Activated naive CD8-positive, alpha-beta T cell treated with anti-CD3 and anti-CD28 coated beads for 36 hours (primary cell): Measurements from ENCODE around the gene SMC6. TPM values are rescaled to one million over a fixed set of nuclear protein-coding genes. Genes with fewer than 3 reads are reported as not detected.

ENCODE experiments used
- DNase-seq: peaks from one replicate; pipeline ENCODE4 v3.0.0; 2021
- H3K27ac Mint-ChIP-seq: one replicate; pipeline ENCODE4 v1.8.0; 2022; ENCODE audit warnings: mild to moderate bottlenecking, moderate library complexity, mixed read lengths
- H3K27me3 Mint-ChIP-seq: one replicate; pipeline ENCODE4 v1.8.0; 2022; ENCODE audit warnings: mild to moderate bottlenecking, mixed read lengths
- H3K36me3 Mint-ChIP-seq: one replicate; pipeline ENCODE4 v1.8.0; 2021; ENCODE audit warnings: mild to moderate bottlenecking, mixed read lengths
- H3K4me1 Mint-ChIP-seq: one replicate; pipeline ENCODE4 v1.8.0; 2021; ENCODE audit warnings: mixed read lengths
- H3K4me3 Mint-ChIP-seq: one replicate; pipeline ENCODE4 v1.8.0; 2022; ENCODE audit warnings: mild to moderate bottlenecking, moderate library complexity, mixed read lengths
- H3K9me3 Mint-ChIP-seq: one replicate; pipeline ENCODE4 v1.8.0; 2022; ENCODE audit warnings: mixed read lengths
- total RNA-seq, 2 experiments: library from RNA; stranded (reverse); gene quantifications; one replicate each; pipeline ENCODE4 v1.2.3, GENCODE V29; 2021

The SMC6 gene
- total RNA-seq, 2 experiments from 2014 or later, result 22.5 TPM

- no peak overlapping the region for H3K27ac Mint-ChIP-seq
- H3K4me1 Mint-ChIP-seq, result no peaks in the 10 kb centered on the region
- H3K4me3 Mint-ChIP-seq, result no peak overlapping the region
- H3K27me3 Mint-ChIP-seq, result no peaks in the 10 kb centered on the region
- H3K9me3 Mint-ChIP-seq, result no peaks in the 10 kb centered on the region
- peaks cover 9% of the 10 kb centered on the region for H3K36me3 Mint-ChIP-seq
- no peak for DNase-seq
These were observed 45.1 kb downstream of the SMC6 start for GRCh38 chr2:17708501-17708900.

DNA sequence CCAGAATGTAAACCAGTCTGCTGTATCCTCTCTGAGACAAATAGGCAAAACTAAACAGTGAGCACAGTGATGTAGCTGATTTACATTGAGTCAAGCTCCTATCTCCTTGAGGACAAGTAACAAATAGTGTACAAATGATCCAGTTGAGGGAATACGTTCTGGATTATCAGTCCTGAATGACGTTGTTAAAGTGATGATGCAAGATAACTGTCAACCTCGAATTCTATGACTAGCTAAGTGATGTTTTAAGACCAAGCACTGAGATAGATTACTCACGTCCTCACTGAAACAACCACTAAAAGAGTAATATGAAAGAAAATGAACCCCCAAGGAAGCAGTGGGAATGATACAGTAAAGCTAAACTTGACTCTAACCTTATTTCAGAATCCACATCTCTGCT lies 46.8 kb downstream of the SMC6 start:
- H3K9me3 Mint-ChIP-seq, result no peaks in the 10 kb centered on the region
- DNase-seq, result no peak
- no peaks in the 10 kb centered on the region for H3K4me1 Mint-ChIP-seq
- H3K27me3 Mint-ChIP-seq, result no peaks in the 10 kb centered on the region
- H3K4me3 Mint-ChIP-seq, result no peak overlapping the region
- H3K27ac Mint-ChIP-seq, result no peak overlapping the region
- H3K36me3 Mint-ChIP-seq, result peaks cover 3% of the 10 kb centered on the region

DNA sequence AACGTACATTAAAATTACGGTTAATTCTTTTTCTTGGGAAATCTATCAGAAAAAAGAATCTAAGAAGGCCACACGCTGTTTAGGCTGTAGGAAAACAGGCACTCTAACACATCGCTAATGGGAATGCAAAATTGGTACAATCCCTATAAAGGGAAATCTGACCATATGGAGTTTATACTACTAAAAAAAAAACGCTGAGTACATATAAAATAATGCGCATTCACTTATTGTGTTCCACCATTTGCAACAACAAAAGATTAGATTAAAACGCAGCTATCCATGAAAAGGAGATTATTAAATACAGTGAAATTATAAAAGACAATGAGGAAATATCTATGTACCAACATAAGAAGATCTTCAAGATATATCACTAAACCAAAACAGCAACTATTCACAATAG lies 62.8 kb downstream of the SMC6 start:
- Mint-ChIP-seq H3K4me1 (no peaks in the 10 kb centered on the region), H3K36me3 (peaks cover 46% of the 10 kb centered on the region)

GRCh38 chr2:17689010-17689409 lies 64.6 kb downstream of the SMC6 start:
- Mint-ChIP-seq H3K4me1 (no peaks in the 10 kb centered on the region), H3K4me3 (no peak overlapping the region), H3K27ac (no peak overlapping the region), H3K27me3 (no peaks in the 10 kb centered on the region), H3K36me3 (peaks cover 46% of the 10 kb centered on the region), H3K9me3 (no peaks in the 10 kb centered on the region)
- DNase-seq, result no peak

More for the DNA sequence above, 62.8 kb downstream of the SMC6 start:
- H3K27me3 Mint-ChIP-seq, result no peaks in the 10 kb centered on the region
- H3K4me3 Mint-ChIP-seq, result no peak overlapping the region
- H3K9me3 Mint-ChIP-seq, result no peaks in the 10 kb centered on the region
- DNase-seq, result no peak
- H3K27ac Mint-ChIP-seq, result no peak overlapping the region

DNA sequence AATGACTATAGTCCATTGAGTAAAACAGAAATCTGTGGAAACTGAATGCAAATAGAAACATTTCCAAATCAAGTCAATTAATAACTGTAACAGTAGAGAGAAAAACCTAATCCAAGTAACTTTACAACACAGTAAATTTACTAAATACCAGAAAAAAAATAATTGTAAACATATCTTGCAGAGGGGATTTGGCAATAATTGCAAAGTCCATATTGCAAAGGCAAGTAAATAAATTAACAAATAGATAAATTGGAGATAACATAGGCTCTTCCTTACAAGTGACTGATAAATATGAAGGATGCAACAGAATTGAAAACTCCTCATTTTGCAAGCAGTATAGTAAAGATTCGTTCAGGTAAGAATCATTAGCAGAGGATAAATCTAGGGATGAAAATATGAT lies 65.0 kb downstream of the SMC6 start:
- Mint-ChIP-seq H3K36me3 (peaks cover 42% of the 10 kb centered on the region), H3K27me3 (no peaks in the 10 kb centered on the region), H3K4me3 (no peak overlapping the region), H3K27ac (no peak overlapping the region), H3K9me3 (no peaks in the 10 kb centered on the region), H3K4me1 (no peaks in the 10 kb centered on the region)
- no peak for DNase-seq

GRCh38 chr2:17683981-17684380 lies 69.6 kb downstream of the SMC6 start:
- Mint-ChIP-seq H3K27me3 (no peaks in the 10 kb centered on the region), H3K4me3 (no peak overlapping the region), H3K27ac (no peak overlapping the region), H3K4me1 (no peaks in the 10 kb centered on the region), H3K36me3 (peaks cover 27% of the 10 kb centered on the region), H3K9me3 (no peaks in the 10 kb centered on the region)
- DNase-seq, result no peak

DNA sequence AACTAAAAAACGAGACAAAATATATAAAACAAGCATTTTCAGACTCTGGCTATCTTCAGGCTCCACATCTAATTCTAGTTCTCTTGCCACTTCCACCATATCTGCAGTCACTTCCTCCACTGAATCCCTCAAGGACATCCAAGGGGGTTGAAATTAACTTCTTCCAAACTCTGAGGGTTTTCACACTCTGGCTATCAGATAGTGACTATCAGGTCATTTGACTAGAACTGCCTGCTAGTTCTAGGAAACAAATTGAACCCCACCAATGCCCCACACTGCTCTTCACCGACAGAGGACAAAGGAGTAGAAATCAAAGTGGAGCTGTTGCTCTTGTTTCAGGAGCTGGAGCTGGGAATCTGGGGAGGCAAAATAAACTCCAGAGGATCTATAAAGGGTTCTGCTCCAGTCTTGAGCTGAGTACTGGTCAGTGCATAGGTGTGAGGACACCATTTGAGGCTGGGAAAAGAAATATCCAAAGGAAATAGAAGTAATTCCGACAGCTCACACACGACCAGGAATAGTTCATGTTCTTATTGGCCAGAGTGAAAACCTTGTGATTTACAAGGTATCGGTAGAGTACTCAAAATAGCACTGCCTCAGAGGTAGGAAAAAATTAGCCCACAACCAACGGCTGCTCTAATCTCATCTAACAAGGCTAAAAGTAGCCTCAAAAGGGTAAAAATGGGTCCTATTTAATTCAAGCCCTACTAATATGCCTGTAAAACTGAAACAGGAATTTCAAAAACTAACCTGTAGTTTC lies 71.3 kb downstream of the SMC6 start:
- no peak for DNase-seq
- no peak overlapping the region for H3K4me3 Mint-ChIP-seq
- H3K27me3 Mint-ChIP-seq, result no peaks in the 10 kb centered on the region
- H3K36me3 Mint-ChIP-seq, result peaks cover 30% of the 10 kb centered on the region
- no peaks in the 10 kb centered on the region for H3K9me3 Mint-ChIP-seq
- H3K4me1 Mint-ChIP-seq, result no peaks in the 10 kb centered on the region
- no peak overlapping the region for H3K27ac Mint-ChIP-seq

GRCh38 chr2:17680119-17680518 lies 73.5 kb downstream of the SMC6 start:
- H3K36me3 Mint-ChIP-seq, result peaks cover 31% of the 10 kb centered on the region
- H3K27ac Mint-ChIP-seq, result no peak overlapping the region
- no peak overlapping the region for H3K4me3 Mint-ChIP-seq
- H3K4me1 Mint-ChIP-seq, result no peaks in the 10 kb centered on the region
- DNase-seq, result no peak
- no peaks in the 10 kb centered on the region for H3K27me3 Mint-ChIP-seq
- H3K9me3 Mint-ChIP-seq, result no peaks in the 10 kb centered on the region

- H3K4me3 Mint-ChIP-seq, result no peak overlapping the region
- no peak for DNase-seq
- H3K27ac Mint-ChIP-seq, result no peak overlapping the region
- no peaks in the 10 kb centered on the region for H3K9me3 Mint-ChIP-seq
- no peaks in the 10 kb centered on the region for H3K27me3 Mint-ChIP-seq
- H3K4me1 Mint-ChIP-seq, result no peaks in the 10 kb centered on the region
- peaks cover 22% of the 10 kb centered on the region for H3K36me3 Mint-ChIP-seq
These were observed 78.8 kb downstream of the SMC6 start for GRCh38 chr2:17674817-17675216.

DNA sequence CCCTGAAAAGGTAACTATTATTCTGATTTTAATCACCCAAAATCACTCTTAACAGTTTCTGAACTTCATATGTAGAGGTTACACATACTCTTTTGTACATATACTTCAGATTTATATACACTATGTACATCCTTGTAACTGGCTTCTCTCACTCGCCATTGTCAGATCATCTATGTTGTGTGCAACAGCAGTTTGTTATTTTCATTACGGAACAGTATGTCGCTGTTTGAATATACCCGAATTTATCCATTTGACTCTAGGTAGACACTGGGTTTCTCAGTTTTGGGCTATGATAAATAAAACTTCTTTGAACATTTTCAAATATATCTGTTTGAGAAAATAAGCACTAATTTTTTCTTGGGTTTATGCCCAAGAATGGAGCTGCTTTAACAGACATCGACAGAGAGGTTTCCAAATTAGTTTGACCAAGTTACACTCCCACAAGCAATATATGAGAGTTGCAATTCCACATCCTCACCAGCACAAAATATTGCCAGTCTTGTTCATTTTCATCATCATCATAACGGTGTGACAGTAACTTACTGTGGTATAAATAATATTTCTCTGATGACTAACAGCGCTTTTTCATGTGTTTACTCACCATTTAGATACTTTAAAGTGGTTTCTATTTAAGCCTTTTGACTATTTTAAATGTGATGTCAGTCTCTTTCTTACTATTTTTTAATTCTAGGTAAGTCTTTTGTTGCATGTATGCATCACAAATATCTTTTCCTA lies 80.9 kb downstream of the SMC6 start:
- H3K4me3 Mint-ChIP-seq, result no peak overlapping the region
- no peak overlapping the region for H3K27ac Mint-ChIP-seq
- H3K27me3 Mint-ChIP-seq, result no peaks in the 10 kb centered on the region
- no peaks in the 10 kb centered on the region for H3K9me3 Mint-ChIP-seq
- no peak for DNase-seq
- peaks cover 28% of the 10 kb centered on the region for H3K36me3 Mint-ChIP-seq
- H3K4me1 Mint-ChIP-seq, result no peaks in the 10 kb centered on the region

DNA sequence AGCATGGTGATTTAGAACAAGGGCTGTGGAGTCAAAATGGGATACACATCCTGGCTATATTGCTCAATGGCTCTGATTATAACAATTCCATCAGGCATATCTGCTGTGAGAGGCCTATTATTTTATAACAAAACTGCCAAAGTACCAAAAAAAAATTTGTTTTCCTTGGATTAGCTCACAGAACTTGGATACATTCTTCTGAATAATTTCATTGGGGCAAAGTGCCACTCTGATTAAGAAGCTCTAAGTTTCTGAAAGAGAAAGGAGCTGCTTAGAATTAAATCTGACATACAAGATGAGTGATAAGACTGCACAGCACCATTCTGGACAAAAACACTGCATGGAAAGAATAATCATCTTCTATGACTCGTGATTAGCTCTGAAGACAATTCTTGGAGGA lies 85.7 kb downstream of the SMC6 start:
- H3K4me1 Mint-ChIP-seq, result no peaks in the 10 kb centered on the region
- no peak overlapping the region for H3K4me3 Mint-ChIP-seq
- no peaks in the 10 kb centered on the region for H3K9me3 Mint-ChIP-seq
- DNase-seq, result no peak
- H3K27me3 Mint-ChIP-seq, result no peaks in the 10 kb centered on the region
- H3K36me3 Mint-ChIP-seq, result peaks cover 28% of the 10 kb centered on the region
- H3K27ac Mint-ChIP-seq, result no peak overlapping the region

DNA sequence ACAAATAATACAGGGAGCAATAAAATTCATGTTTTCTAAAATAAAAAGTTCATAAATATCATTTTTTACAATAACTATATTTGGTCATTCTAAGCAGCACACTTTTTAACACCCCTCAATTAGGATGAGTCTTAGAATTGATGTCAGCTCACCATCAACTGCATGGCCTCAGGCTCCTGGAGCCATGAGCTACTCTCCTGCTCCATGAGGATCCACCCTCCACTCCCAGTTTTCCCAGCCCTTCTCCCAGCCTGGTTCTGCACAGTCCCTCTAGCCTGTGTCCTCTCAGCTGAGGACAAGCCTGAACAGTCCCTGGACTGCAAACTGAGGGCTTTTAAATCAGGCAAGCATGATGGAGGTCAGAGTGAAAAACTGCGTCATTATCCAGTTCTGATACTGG lies 89.1 kb downstream of the SMC6 start:
- H3K4me3 Mint-ChIP-seq, result no peak overlapping the region
- no peaks in the 10 kb centered on the region for H3K4me1 Mint-ChIP-seq
- peaks cover 26% of the 10 kb centered on the region for H3K36me3 Mint-ChIP-seq
- no peaks in the 10 kb centered on the region for H3K27me3 Mint-ChIP-seq
- DNase-seq, result no peak
- H3K9me3 Mint-ChIP-seq, result no peaks in the 10 kb centered on the region
- no peak overlapping the region for H3K27ac Mint-ChIP-seq

GRCh38 chr2:17662723-17663122 lies 90.9 kb downstream of the SMC6 start:
- H3K36me3 Mint-ChIP-seq, result peaks cover 12% of the 10 kb centered on the region
- no peak for DNase-seq
- H3K27ac Mint-ChIP-seq, result no peak overlapping the region
- peaks cover 11% of the 10 kb centered on the region for H3K4me1 Mint-ChIP-seq
- H3K4me3 Mint-ChIP-seq, result no peak overlapping the region
- H3K9me3 Mint-ChIP-seq, result no peaks in the 10 kb centered on the region
- no peaks in the 10 kb centered on the region for H3K27me3 Mint-ChIP-seq

DNA sequence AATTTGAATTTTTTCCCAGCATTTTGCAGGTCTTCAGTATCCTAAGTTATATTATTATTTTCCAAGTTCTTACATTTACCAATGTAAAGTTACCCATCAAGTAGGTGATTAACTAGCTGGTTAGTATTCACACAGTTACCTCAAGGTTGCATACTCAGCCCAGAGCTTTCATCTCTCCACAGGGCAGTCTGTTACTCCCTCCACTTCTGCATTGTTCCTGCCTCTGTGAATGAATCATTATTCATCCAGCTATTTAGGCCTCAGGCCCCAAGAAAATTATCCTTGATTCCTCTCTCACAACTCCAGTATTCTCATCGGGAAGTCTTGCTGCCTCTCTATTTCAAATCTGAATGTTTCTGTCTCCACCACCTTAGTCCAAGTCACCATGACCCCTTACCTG lies 92.2 kb downstream of the SMC6 start:
- Mint-ChIP-seq H3K36me3 (peaks cover 12% of the 10 kb centered on the region), H3K9me3 (no peaks in the 10 kb centered on the region), H3K4me3 (no peak overlapping the region), H3K27me3 (no peaks in the 10 kb centered on the region), H3K27ac (no peak overlapping the region), H3K4me1 (peaks cover 11% of the 10 kb centered on the region)
- DNase-seq, result no peak

DNA sequence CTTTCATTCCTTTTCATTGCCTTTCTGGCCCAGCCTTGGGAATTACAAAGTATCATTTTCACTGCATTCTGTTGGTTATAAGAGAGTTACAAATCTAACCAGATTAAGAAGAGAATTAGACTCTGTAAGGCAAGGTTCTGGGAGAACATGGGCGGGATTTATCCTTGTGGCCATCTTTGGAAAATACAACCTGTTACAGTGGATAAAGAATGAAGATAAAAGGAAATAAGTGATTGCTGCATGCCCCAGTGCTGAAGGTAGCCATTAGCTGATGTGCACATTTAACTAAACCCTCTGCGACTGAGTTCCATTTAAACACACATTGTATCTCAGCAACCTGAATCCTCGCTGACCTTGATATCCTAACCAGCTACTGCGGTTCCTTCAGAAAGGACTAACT lies 93.4 kb downstream of the SMC6 start:
- Mint-ChIP-seq H3K4me1 (peaks cover 11% of the 10 kb centered on the region), H3K36me3 (peaks cover 9% of the 10 kb centered on the region), H3K9me3 (no peaks in the 10 kb centered on the region), H3K27me3 (no peaks in the 10 kb centered on the region), H3K4me3 (no peak overlapping the region), H3K27ac (no peak overlapping the region)
- DNase-seq, result no peak
